Naive B cell (primary cell): ENCODE results near the gene MAP4K4. TPM values are rescaled to one million over a fixed set of nuclear protein-coding genes. Genes with fewer than 3 reads are reported as not detected.

Experiments used
- ATAC-seq, 2 donors: fragments of 150-1000 bp; cut with Tn5 transposase; 2 replicates each; pipeline ENCODE4 v1.10.0; 2021; ENCODE audit warnings: low read depth in 2 of 2, mild to moderate bottlenecking in 2 of 2, moderate library complexity in 2 of 2
- DNase-seq: peaks from one replicate; pipeline ENCODE4 v3.0.0; 2022
- H3K27ac Mint-ChIP-seq, 6 donors: one replicate each; pipeline ENCODE4 v1.8.0; 2020 to 2022; ENCODE audit warnings: mild to moderate bottlenecking in 6 of 6, mixed read lengths in 6 of 6, moderate library complexity in 5 of 6, inconsistent platforms in 2 of 6
- H3K27me3 Mint-ChIP-seq, 3 donors: one replicate each; pipeline ENCODE4 v1.8.0; 2021 to 2022; ENCODE audit warnings: mixed read lengths in 3 of 3, mild to moderate bottlenecking in 1 of 3
- H3K36me3 Mint-ChIP-seq, 2 donors: one replicate each; pipeline ENCODE4 v1.8.0; 2020 to 2022; ENCODE audit warnings: mixed read lengths in 2 of 2, inconsistent platforms in 1 of 2, mild to moderate bottlenecking in 1 of 2
- H3K4me1 Mint-ChIP-seq, 3 donors: one replicate each; pipeline ENCODE4 v1.8.0; 2020 to 2022; ENCODE audit warnings: mixed read lengths in 3 of 3, inconsistent platforms in 1 of 3, mild to moderate bottlenecking in 1 of 3, moderate library complexity in 1 of 3
- H3K4me3 Mint-ChIP-seq, 8 donors: one replicate each; pipeline ENCODE4 v1.8.0; 2020 to 2022; ENCODE audit warnings: mild to moderate bottlenecking in 8 of 8, mixed read lengths in 8 of 8, moderate library complexity in 8 of 8, inconsistent platforms in 2 of 8
- H3K9me3 Mint-ChIP-seq, 7 donors: one replicate each; pipeline ENCODE4 v1.8.0; 2020 to 2022; ENCODE audit warnings: mixed read lengths in 7 of 7, mild to moderate bottlenecking in 5 of 7, inconsistent platforms in 2 of 7, moderate library complexity in 1 of 7
- polyA plus RNA-seq, 6 donors: library from polyadenylated mRNA; unstranded; fragments of 300-500 nt; fragmentation: Illumina TruSeq; gene quantifications; one replicate each; pipeline ENCODE4 v1.2.3, GENCODE V29; 2021; ENCODE audit warnings: low read depth in 6 of 6

MAP4K4 gene
- polyA plus RNA-seq, 6 donors from 2014 or later: 11.8 to 36.0 (median 20.3) TPM

- DNase-seq: no peak
- H3K4me3 Mint-ChIP-seq: peak overlapping the region in 1 of 8 donors; percentile 67
Observed at GRCh38 chr2:101801496-101801895, 104.0 kb downstream of the MAP4K4 start.

DNA sequence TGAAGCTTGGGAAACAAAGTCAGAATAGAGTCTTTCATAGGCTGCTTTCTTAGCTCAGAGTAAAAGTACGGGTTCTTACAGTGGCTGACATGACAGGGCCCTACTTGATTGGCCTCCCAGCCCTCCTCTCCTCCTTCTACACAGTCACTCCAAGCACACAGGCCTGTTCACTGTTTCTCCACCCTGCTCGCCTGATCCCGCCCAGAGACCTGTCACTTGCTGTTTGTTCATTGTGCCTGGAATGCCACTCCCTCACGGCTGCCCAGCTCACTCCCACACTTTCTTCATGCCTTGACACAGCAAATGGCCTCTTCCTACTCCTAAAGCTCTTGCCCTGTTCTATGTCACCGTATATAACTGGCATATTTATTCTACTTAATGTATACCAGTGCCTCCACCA lies 104.8 kb downstream of the MAP4K4 start:
- peaks cover 64 to 90% (median 70%) of the 10 kb centered on the region in 3 donors for H3K4me1 Mint-ChIP-seq
- no peak for ATAC-seq
- H3K4me3 Mint-ChIP-seq: peak overlapping the region in 1 of 8 donors; percentile 12
- no peaks in the 10 kb centered on the region for H3K9me3 Mint-ChIP-seq
- peak overlapping the region; percentile 47 to 86 (median 58) for H3K27ac Mint-ChIP-seq
- no peak for DNase-seq
- peaks cover 0 to 9% of the 10 kb centered on the region in 2 donors for H3K36me3 Mint-ChIP-seq
- H3K27me3 Mint-ChIP-seq: no peaks in the 10 kb centered on the region

More at GRCh38 chr2:101801496-101801895, 104.0 kb downstream of the MAP4K4 start:
- Mint-ChIP-seq H3K27me3 (no peaks in the 10 kb centered on the region), H3K36me3 (peaks cover 0 to 9% of the 10 kb centered on the region in 2 donors), H3K4me1 (peaks cover 65 to 90% (median 72%) of the 10 kb centered on the region in 3 donors), H3K27ac (peak overlapping the region in 4 of 6 donors; percentile 51 to 91 (median 70)), H3K9me3 (no peaks in the 10 kb centered on the region)
- ATAC-seq: no peak

DNA sequence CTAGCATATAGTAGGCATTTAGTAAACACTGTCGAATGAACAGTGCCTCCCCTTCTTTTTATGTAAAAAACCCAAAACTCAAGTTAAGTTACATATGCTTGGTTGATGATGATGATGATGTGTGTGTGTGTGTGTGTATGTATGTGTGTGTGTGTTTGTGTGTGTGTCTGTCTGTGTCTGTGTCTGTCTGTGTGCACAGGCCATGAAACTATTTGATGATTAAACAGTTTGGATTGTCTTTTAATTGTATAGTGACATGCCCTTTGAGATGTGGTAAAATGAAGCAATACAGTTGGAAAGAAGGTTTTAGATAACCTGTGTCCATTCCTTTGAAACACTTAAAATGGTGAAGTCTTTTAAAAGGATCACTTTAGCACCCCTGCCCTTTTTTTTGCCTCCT lies 105.6 kb downstream of the MAP4K4 start:
- DNase-seq (no peak), ATAC-seq (no peak)
- Mint-ChIP-seq H3K4me3 (peak overlapping the region in 1 of 8 donors; percentile 51), H3K9me3 (no peaks in the 10 kb centered on the region), H3K36me3 (peaks cover 0 to 9% of the 10 kb centered on the region in 2 donors), H3K27ac (peak overlapping the region in 4 of 6 donors; percentile 33 to 86 (median 68)), H3K27me3 (no peaks in the 10 kb centered on the region), H3K4me1 (peaks cover 66 to 92% (median 75%) of the 10 kb centered on the region in 3 donors)

DNA sequence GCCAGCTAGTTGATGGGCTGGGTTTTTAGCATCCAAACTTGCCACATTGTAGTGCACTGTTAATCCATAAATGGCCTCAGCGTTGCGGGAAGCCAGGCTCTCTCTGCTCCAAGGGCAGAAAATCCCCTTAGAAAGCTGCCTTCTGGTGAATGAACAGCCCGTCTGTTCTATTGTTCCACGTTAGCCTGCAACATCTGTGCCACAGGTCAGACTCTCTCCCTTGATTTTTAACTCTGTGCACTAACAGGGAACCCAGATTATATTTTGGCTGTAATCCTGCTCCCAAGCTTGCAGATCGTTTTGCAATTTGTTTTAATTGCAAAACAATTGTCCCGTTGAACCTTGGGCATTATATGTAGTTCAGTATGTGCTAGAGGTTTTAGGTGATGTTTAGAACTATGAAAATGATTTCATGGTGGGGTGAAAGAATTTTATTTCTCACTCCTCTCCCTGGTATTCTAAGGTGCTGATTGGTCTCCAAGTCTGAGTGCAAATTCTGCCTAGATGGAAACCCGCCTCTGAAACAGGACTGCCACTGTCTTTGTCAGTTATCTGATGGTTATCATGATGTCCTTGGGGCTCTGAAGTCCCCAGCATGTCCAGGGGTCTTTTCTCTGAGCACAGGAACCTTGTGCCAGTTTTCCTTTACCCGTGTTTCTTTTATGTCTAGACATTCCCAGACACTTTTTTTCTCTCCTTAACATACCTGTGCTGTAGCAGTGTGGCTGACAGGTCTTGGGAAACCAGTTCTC lies 106.6 kb downstream of the MAP4K4 start:
- no peaks in the 10 kb centered on the region for H3K27me3 Mint-ChIP-seq

DNA sequence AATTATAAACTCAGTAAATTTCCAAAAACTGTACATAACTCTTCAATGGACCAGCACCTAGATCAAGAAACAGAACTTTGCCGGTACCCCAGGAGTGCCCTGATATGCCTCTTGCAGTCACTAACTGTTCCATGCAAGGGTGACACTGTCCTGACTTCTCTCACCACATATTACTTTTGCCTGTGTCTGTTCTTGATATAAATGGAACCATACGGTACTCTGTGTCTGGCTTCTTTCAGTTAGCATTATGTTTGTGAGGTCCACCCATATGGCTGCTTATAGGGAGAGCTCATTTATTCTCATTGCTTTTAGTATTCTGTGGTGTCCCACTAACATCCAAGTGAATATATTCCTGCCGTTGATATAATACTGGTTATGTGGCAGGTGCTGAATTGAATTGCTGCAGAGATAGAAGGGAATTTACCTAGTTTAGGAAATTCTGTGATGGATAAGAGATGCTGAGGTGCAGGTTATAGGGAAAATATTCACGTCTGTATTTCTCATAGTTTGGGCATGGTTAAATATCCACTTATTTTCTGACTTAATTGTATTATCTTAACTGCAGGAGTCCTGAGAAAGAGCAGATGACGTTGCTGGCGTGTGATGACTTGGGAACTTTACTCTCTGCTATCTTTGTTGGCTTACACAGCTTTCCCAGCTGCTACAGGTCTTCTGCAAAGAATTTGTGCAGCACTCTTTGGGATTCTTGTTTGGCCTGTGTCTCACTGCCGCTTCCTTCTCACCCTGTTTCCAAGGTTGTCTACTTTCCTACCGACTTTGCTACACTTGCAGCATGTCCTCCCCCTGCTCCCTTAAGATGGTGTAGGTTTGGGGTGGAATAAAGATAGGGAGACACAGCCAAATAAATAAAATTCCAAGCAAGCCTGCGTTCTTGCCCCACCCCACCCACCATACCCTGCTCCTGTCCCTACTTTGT lies 107.9 kb downstream of the MAP4K4 start:
- H3K36me3 Mint-ChIP-seq: peaks cover 0 to 9% of the 10 kb centered on the region in 2 donors
- H3K9me3 Mint-ChIP-seq: no peaks in the 10 kb centered on the region
- H3K4me3 Mint-ChIP-seq: peak overlapping the region in 5 of 8 donors; percentile 5 to 82 (median 52)
- ATAC-seq: no peak
- no peaks in the 10 kb centered on the region for H3K27me3 Mint-ChIP-seq
- H3K27ac Mint-ChIP-seq: peak overlapping the region; percentile 51 to 87 (median 66)
- DNase-seq: no peak
- peaks cover 62 to 95% (median 68%) of the 10 kb centered on the region in 3 donors for H3K4me1 Mint-ChIP-seq

More for the DNA sequence above, 106.6 kb downstream of the MAP4K4 start:
- no peak overlapping the region for H3K4me3 Mint-ChIP-seq
- H3K9me3 Mint-ChIP-seq: no peaks in the 10 kb centered on the region
- DNase-seq: no peak
- peaks cover 65 to 91% (median 74%) of the 10 kb centered on the region in 3 donors for H3K4me1 Mint-ChIP-seq
- ATAC-seq: no peak
- peak overlapping the region in 4 of 6 donors; percentile 28 to 75 (median 58) for H3K27ac Mint-ChIP-seq
- H3K36me3 Mint-ChIP-seq: peaks cover 0 to 9% of the 10 kb centered on the region in 2 donors

- peak overlapping the region in 4 of 8 donors; percentile 49 to 82 (median 68) for H3K4me3 Mint-ChIP-seq
- H3K36me3 Mint-ChIP-seq: peaks cover under 1 to 9% of the 10 kb centered on the region in 2 donors
- H3K27me3 Mint-ChIP-seq: no peaks in the 10 kb centered on the region
- peak overlapping the region in 5 of 6 donors; percentile 24 to 87 (median 68) for H3K27ac Mint-ChIP-seq
- ATAC-seq (peak; percentile 65 to 75), DNase-seq (no peak)
- H3K4me1 Mint-ChIP-seq: peaks cover 57 to 90% (median 61%) of the 10 kb centered on the region in 3 donors
- H3K9me3 Mint-ChIP-seq: no peaks in the 10 kb centered on the region
Observed at GRCh38 chr2:101806123-101806522, 108.6 kb downstream of the MAP4K4 start.

GRCh38 chr2:101806701-101807100 lies 109.2 kb downstream of the MAP4K4 start:
- Mint-ChIP-seq H3K27ac (peak overlapping the region in 4 of 6 donors; percentile 51 to 71 (median 66)), H3K9me3 (no peaks in the 10 kb centered on the region), H3K4me1 (peaks cover 59 to 89% (median 62%) of the 10 kb centered on the region in 3 donors), H3K4me3 (peak overlapping the region in 7 of 8 donors; percentile 10 to 82 (median 61)), H3K27me3 (no peaks in the 10 kb centered on the region), H3K36me3 (peaks cover 6 to 8% of the 10 kb centered on the region in 2 donors)
- DNase-seq: no peak
- ATAC-seq: peak; percentile 49 to 56

DNA sequence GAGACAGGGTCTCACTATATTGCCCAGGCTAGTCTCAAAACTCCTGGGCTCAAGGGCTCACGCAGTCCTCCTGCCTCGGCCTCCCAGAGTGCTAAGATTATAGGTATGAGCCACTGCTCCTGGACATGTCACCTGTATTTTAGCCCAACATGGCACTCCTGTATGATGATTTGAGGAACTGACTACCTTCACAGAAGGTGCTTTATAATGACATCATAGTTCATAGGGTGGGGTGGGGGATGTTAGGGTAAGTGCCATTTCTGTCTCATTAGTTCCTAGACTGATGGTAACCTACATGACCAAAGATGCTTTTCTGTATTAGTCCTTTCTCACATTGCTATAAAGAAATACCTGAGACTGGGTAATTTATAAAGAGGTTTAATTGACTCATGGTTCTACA lies 109.7 kb downstream of the MAP4K4 start:
- ATAC-seq (peak; percentile 47 to 60), DNase-seq (no peak)
- Mint-ChIP-seq H3K4me3 (peak overlapping the region in 2 of 8 donors; percentile 53 to 82), H3K9me3 (no peaks in the 10 kb centered on the region), H3K27me3 (no peaks in the 10 kb centered on the region), H3K4me1 (peaks cover 59 to 89% (median 62%) of the 10 kb centered on the region in 3 donors), H3K36me3 (peaks cover 2 to 7% of the 10 kb centered on the region in 2 donors), H3K27ac (peak overlapping the region in 5 of 6 donors; percentile 51 to 88 (median 64))

GRCh38 chr2:101808006-101808562 lies 110.6 kb downstream of the MAP4K4 start:
- Mint-ChIP-seq H3K36me3 (peaks cover 0 to 7% of the 10 kb centered on the region in 2 donors), H3K4me1 (peaks cover 55 to 87% (median 59%) of the 10 kb centered on the region in 3 donors), H3K27ac (peak overlapping the region in 3 of 6 donors; percentile 47 to 51 (median 49)), H3K4me3 (peak overlapping the region in 2 of 8 donors; percentile 7 to 47), H3K27me3 (no peaks in the 10 kb centered on the region), H3K9me3 (no peaks in the 10 kb centered on the region)
- ATAC-seq (no peak), DNase-seq (no peak)

DNA sequence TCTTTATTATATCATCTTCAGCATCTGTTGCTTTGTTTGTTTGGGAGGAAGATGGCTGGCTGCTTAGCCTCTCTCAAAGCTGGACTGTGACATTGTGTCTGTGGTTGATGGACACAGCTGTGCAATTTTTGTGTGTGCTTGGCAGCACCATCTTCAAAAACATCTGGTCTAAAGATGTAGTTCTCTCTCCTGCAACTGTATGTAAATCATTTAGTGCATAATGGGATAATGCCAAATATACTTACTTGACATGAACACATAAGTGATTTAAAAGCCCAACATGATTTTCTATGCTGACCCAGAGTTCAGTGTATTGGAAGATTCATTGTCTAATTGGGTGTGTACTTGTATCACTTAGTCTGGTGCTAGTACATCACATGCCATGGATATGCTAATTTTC lies 112.2 kb downstream of the MAP4K4 start:
- ATAC-seq (no peak), DNase-seq (no peak)
- Mint-ChIP-seq H3K27ac (peak overlapping the region in 2 of 6 donors; percentile 10 to 80), H3K27me3 (no peaks in the 10 kb centered on the region), H3K36me3 (peaks cover 0 to 7% of the 10 kb centered on the region in 2 donors), H3K4me1 (peaks cover 57 to 83% (median 70%) of the 10 kb centered on the region in 3 donors), H3K4me3 (no peak overlapping the region), H3K9me3 (no peaks in the 10 kb centered on the region)

DNA sequence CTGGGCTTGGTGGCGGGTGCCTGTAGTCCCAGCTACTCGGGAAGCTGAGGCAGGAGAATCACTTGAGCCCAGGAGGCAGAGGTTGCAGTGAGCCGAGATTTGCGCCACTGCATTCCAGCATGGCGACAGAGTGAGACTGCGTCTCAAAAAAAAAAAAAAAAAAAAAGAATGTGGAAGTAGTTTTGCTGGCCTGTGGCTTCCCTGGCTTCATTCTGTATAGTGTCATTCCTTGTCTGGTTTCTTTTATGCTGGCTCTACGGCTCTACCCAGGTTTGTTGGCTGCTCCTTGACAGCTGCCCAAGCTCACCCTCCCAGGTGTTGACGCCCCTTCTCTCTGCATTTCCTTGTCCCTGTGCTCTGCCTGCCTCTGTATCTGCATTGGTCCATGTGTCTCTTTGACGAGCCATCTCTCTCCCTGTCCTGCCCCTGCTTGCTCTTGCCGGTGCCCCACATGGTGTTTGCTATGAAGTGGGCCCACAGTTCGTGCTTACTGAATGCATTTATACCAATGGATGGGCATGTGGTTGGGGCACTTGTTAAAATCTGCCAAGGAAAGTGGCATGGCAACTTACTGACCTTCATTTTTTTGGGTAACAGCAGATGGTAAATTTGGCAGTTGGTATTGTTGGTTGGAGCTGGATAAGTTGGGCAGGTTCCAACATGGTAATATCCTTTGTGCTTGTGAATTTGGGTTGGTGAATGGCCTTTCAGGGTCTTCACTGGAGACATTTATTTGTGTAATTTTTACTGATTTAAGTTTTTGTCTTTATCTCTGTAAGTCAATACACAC lies 113.9 kb downstream of the MAP4K4 start:
- ATAC-seq: no peak

DNA sequence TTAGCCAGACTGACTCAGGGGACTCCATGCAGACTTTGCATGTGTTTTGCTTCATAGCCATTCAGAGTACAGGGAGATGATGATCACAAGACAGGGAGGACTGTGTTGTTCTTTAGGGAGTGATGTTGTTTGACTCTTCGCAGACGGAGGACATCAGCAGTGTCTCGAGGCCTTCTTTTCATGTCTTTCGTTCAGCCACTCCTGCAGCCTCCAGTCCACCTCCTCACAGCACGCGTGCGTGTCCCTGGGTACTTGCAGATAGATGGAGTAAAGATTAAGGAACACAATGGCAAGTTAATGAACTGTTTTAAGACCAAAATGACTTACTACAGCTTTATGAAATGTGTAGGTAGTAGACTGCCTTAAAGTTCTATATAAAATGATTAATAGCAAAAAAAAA lies 114.7 kb downstream of the MAP4K4 start:
- Mint-ChIP-seq H3K4me3 (peak overlapping the region in 1 of 8 donors; percentile 68), H3K9me3 (no peaks in the 10 kb centered on the region), H3K27me3 (no peaks in the 10 kb centered on the region), H3K27ac (peak overlapping the region in 2 of 6 donors; percentile 47 to 58), H3K36me3 (peaks cover 0 to 7% of the 10 kb centered on the region in 2 donors), H3K4me1 (peaks cover 58 to 83% (median 69%) of the 10 kb centered on the region in 3 donors)
- ATAC-seq: no peak
- DNase-seq: no peak

More for the DNA sequence above, 113.9 kb downstream of the MAP4K4 start:
- peaks cover 0 to 7% of the 10 kb centered on the region in 2 donors for H3K36me3 Mint-ChIP-seq
- no peaks in the 10 kb centered on the region for H3K9me3 Mint-ChIP-seq
- H3K27me3 Mint-ChIP-seq: no peaks in the 10 kb centered on the region
- peak overlapping the region in 3 of 6 donors; percentile 6 to 85 (median 64) for H3K27ac Mint-ChIP-seq
- H3K4me1 Mint-ChIP-seq: peaks cover 56 to 83% (median 67%) of the 10 kb centered on the region in 3 donors
- no peak for DNase-seq
- no peak overlapping the region for H3K4me3 Mint-ChIP-seq
